K562 (cell line): ENCODE results near the gene SPCS2. TPM values are rescaled to one million over a fixed set of nuclear protein-coding genes. Genes with fewer than 3 reads are reported as not detected.

ENCODE experiments used
- ATAC-seq: fragments of 200-7000 bp; cut with Tn5 transposase; 3 replicates; pipeline ENCODE4 v1.9.1; 2020; ENCODE audit warnings: moderate library complexity
- BruUV-seq: library from RNA; stranded (reverse); fragments of 400-500 nt; replicated peaks from 2 replicates; lab custom pipeline; 2021; lab: Mats Ljungman, UMichigan
- CTCF ChIA-PET: fragments of 300-600 bp; formaldehyde crosslinking; extraction: SDS; loops from one replicate; lab custom pipeline; 2021; ENCODE audit warnings: low intra/inter-chr PET ratio; lab: Yijun Ruan, JAX
- POLR2A ChIA-PET: fragments of 300-600, 350-650 bp; sonication (Branson Sonifier 250); formaldehyde crosslinking; extraction: SDS; loops from one replicate; lab custom pipeline; 2021; ENCODE audit warnings: antibody characterized with exemption, inconsistent platforms; lab: Yijun Ruan, JAX
- DNase-seq, 4 experiments: peaks; one replicate each; pipeline versions ENCODE4 v3.0.0 to v3.0.0-alpha.2; 2011 to 2018; ENCODE audit warnings: low spot score in 3 of 4, mixed read lengths in 3 of 4; ENCODE audit errors: extremely low read depth in 1 of 4
- FAIRE-seq: peaks from 2 replicates; lab custom pipeline; 2011; peaks lifted over from hg19 to GRCh38; lab: Jason Lieb, UNC
- H2AFZ ChIP-seq: 2 replicates; pipeline ENCODE4 v1.6.0; 2011; ENCODE audit warnings: low read depth, low read length, control low read depth, inconsistent platforms
- H3K27ac ChIP-seq: fragments of 200-600 bp; 3 replicates; pipeline ENCODE4 v1.8.0; 2011; ENCODE audit warnings: low read depth, mild to moderate bottlenecking, control low read depth, inconsistent platforms, low read length, moderate library complexity, mixed read lengths; ENCODE audit errors: extremely low read depth
- H3K27me3 ChIP-seq, 2 experiments: fragments of 300-600 bp in 1 of 2; 2 replicates in 1 of 2; 3 replicates in 1 of 2; pipeline versions ENCODE4 v1.6.0 to v1.8.0; 2011; ENCODE audit warnings: inconsistent platforms in 2 of 2, low read length in 2 of 2, mild to moderate bottlenecking in 1 of 2, mixed read lengths in 1 of 2, moderate library complexity in 1 of 2; ENCODE audit not compliant: control insufficient read depth in 2 of 2, insufficient read depth in 2 of 2
- H3K36me3 ChIP-seq: fragments of 300-600 bp; 3 replicates; pipeline ENCODE4 v1.8.0; 2011; ENCODE audit warnings: mild to moderate bottlenecking, low read length, inconsistent platforms; ENCODE audit not compliant: control insufficient read depth, insufficient read depth
- H3K4me1 ChIP-seq, 2 experiments: fragments of 200-600 bp in 1 of 2; replicated peaks in 1 of 2; 2 replicates in 1 of 2; 3 replicates in 1 of 2; pipeline versions ENCODE4 v1.5.1 to v1.8.0; 2011; ENCODE audit warnings: inconsistent platforms in 2 of 2, low read length in 2 of 2, mild to moderate bottlenecking in 1 of 2, mixed read lengths in 1 of 2, moderate library complexity in 1 of 2; ENCODE audit not compliant: control insufficient read depth in 2 of 2, insufficient read depth in 2 of 2
- H3K4me2 ChIP-seq: 2 replicates; pipeline ENCODE4 v1.6.1; 2011; ENCODE audit warnings: low read length, control low read depth, inconsistent platforms, mixed read lengths; ENCODE audit not compliant: insufficient read depth
- H3K4me3 ChIP-seq: fragments of 200-600 bp; sonication (generic), shearing (Covaris generic); 2 replicates; pipeline ENCODE4 v1.5.1; 2016; ENCODE audit warnings: control low read depth, inconsistent platforms
- H3K79me2 ChIP-seq: fragments of 200-600 bp; 3 replicates; pipeline ENCODE4 v1.8.0; 2011; ENCODE audit warnings: low read length, inconsistent platforms; ENCODE audit not compliant: control insufficient read depth, insufficient read depth
- H3K9ac ChIP-seq, 2 experiments: 2 replicates each; pipeline versions ENCODE4 v1.6.0 to v1.6.1; 2011; ENCODE audit warnings: low read depth in 2 of 2, low read length in 2 of 2, control low read depth in 1 of 2, inconsistent platforms in 1 of 2, mild to moderate bottlenecking in 1 of 2, mixed read lengths in 1 of 2; ENCODE audit not compliant: insufficient read depth in 1 of 2
- H3K9me1 ChIP-seq: one replicate; pipeline ENCODE4 v1.6.0; 2011; ENCODE audit warnings: inconsistent platforms, mild to moderate bottlenecking, low read length, moderate library complexity; ENCODE audit not compliant: control insufficient read depth, insufficient read depth
- H3K9me3 ChIP-seq: replicated peaks from 2 replicates; pipeline ENCODE4 v1.5.1; 2011; ENCODE audit warnings: low read depth, low read length, inconsistent platforms; ENCODE audit not compliant: control insufficient read depth, insufficient read depth
- H4K20me1 ChIP-seq: replicated peaks from 2 replicates; pipeline ENCODE4 v1.6.1; 2011; ENCODE audit warnings: low read length, inconsistent platforms, mixed read lengths; ENCODE audit not compliant: control insufficient read depth, insufficient read depth
- CREM ChIP-seq: IDR thresholded peaks from 2 replicates; pipeline ENCODE4 v1.6.1; 2014; ENCODE audit warnings: antibody characterized with exemption, low read depth
- EP300 ChIP-seq: IDR thresholded peaks from 2 replicates; pipeline ENCODE4 v1.6.1; 2012; ENCODE audit warnings: low read length, improper control_type of control experiment
- FOSL1 ChIP-seq: fragments of 200-800 bp; sonication (Bioruptor generic); conservative IDR thresholded peaks from 2 replicates; pipeline ENCODE4 v1.6.1; 2016; ENCODE audit warnings: missing genetic modification characterization, missing compliant biosample characterization
- MEIS2 ChIP-seq: fragments of 450-650 bp; IDR thresholded peaks from 2 replicates; pipeline ENCODE4 v1.6.1; 2014; ENCODE audit warnings: mild to moderate bottlenecking; ENCODE audit not compliant: partially characterized antibody
- NCOR1 ChIP-seq: fragments of 450-650 bp; IDR thresholded peaks from 2 replicates; pipeline ENCODE4 v1.6.1; 2016; ENCODE audit warnings: mild to moderate bottlenecking, moderate library complexity
- NR2C1 ChIP-seq, 2 experiments: fragments of 450-650 bp; IDR thresholded peaks; 2 replicates each; pipeline ENCODE4 v1.6.1; 2017; ENCODE audit warnings: mild to moderate bottlenecking in 2 of 2, antibody characterized with exemption in 1 of 2, inconsistent platforms in 1 of 2, missing compliant biosample characterization in 1 of 2, missing genetic modification characterization in 1 of 2
- POLR2H ChIP-seq: IDR thresholded peaks from 2 replicates; pipeline ENCODE4 v1.6.1; 2016; ENCODE audit warnings: missing genetic modification characterization, low read depth, mild to moderate bottlenecking, control low read depth, missing compliant biosample characterization, moderate library complexity
- RBM25 ChIP-seq: fragments of 200-400 bp; formaldehyde crosslinking; IDR thresholded peaks from 2 replicates; pipeline ENCODE4 v1.6.1; 2018; ENCODE audit warnings: low read length, low read depth, moderate library complexity; ENCODE audit not compliant: severe bottlenecking
- SPI1 ChIP-seq: IDR thresholded peaks from 2 replicates; pipeline ENCODE4 v1.6.1; 2011; ENCODE audit warnings: low read depth, low read length, control low read depth, borderline replicate concordance
- STAG1 ChIP-seq: sonication (generic); formaldehyde crosslinking; IDR thresholded peaks from 2 replicates; pipeline ENCODE4 v1.5.0; 2020; ENCODE audit warnings: missing genetic modification reagents, borderline replicate concordance
- TBL1XR1 ChIP-seq, 2 experiments: IDR thresholded peaks; 2 replicates each; pipeline ENCODE4 v1.6.1; 2012; ENCODE audit warnings: improper control_type of control experiment in 2 of 2, low read length in 2 of 2, mild to moderate bottlenecking in 1 of 2
- in situ Hi-C: fragments of 300-500 bp; cut with MboI; formaldehyde crosslinking; loops from 4 replicates; pipeline ENCODE4 v1.15.0; 2018; ENCODE audit warnings: inconsistent platforms, mixed read lengths
- intact Hi-C: fragments of 100-400 bp; cut with micrococcal nuclease; formaldehyde crosslinking; loops from 2 replicates; pipeline ENCODE4 v1.14.2; 2022
- polyA plus RNA-seq, 8 experiments: library from polyadenylated mRNA; depleted of rRNA in 4 of 8; stranded (reverse) in 5 of 8; unstranded in 3 of 8; fragments of >200 nt; fragmentation: Nextera tagmentation in 2 of 8; fragmentation: Illumina TruSeq in 1 of 8; extraction: Ambion mirVana in 2 of 8; extraction: Trizol in 1 of 8; gene quantifications; 2 replicates each; pipeline versions ENCODE4 v1.2.1 to v1.2.3, GENCODE V29; 2011 to 2014; ENCODE audit warnings: inconsistent platforms in 1 of 8, missing spikeins in 1 of 8
- total RNA-seq, 7 experiments: library from RNA; depleted of rRNA in 6 of 7; stranded (reverse); fragments of >200 nt in 6 of 7; fragmentation: Illumina TruSeq in 2 of 7; extraction: Trizol in 2 of 7; gene quantifications; 2 replicates each; pipeline versions ENCODE4 v1.2.1 to v1.2.3, GENCODE V29; 2011 to 2021; ENCODE audit warnings: low replicate concordance in 1 of 7
- TF ChIP-seq, protein P1 (sequence below): IDR thresholded peaks from 2 replicates; pipeline ENCODE4 v1.6.1; 2011; ENCODE audit not compliant: insufficient read length; ENCODE audit errors: extremely low read depth
- TF ChIP-seq, protein P2 (sequence below), 2 experiments: IDR thresholded peaks in 1 of 2; conservative IDR thresholded peaks in 1 of 2; 2 replicates each; pipeline ENCODE4 v1.6.1; 2016; ENCODE audit warnings: low read depth in 2 of 2, mild to moderate bottlenecking in 1 of 2, missing compliant biosample characterization in 1 of 2, missing genetic modification characterization in 1 of 2, moderate library complexity in 1 of 2
- TF ChIP-seq, protein P3 (sequence below): fragments of 450-650 bp; IDR thresholded peaks from 2 replicates; pipeline ENCODE4 v1.6.1; 2016
- TF ChIP-seq, protein P4 (sequence below): fragments of 250-450 bp; sonication (Bioruptor Pico); IDR thresholded peaks from 2 replicates; pipeline ENCODE4 v1.5.0; 2021

Gene SPCS2
- total and polyA plus RNA-seq, 9 of the 15 experiments (the other 6 are each of a cell fraction or from before 2014, with no cell fraction given): 38.2 to 458 (median 193) TPM

DNA sequence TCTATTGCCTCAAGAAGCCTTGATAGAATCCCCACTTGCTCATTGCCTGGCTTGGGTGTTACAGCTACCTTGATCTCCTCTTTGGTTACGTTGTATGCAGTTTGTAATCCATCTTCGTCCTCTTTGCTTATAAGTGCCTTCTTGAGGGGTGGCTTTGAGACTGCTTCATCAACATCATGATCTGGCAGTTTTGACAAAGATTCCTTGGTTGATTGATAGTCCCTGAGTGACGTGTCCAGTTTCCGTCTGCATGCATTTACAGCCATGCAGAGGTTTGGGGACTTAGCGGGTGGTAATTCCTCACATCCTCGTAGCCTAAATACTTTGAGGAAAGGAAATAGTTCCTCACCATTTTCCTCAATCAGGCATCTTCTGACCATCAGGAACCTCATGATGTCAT, 62.8 kb downstream of the SPCS2 start (continued):
- TF ChIP-seq MEIS2 (peak; percentile 86), RBM25 (no peak)
- TF ChIP-seq, protein P1, sequence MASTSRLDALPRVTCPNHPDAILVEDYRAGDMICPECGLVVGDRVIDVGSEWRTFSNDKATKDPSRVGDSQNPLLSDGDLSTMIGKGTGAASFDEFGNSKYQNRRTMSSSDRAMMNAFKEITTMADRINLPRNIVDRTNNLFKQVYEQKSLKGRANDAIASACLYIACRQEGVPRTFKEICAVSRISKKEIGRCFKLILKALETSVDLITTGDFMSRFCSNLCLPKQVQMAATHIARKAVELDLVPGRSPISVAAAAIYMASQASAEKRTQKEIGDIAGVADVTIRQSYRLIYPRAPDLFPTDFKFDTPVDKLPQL: no peak
- TF ChIP-seq, protein P2, sequence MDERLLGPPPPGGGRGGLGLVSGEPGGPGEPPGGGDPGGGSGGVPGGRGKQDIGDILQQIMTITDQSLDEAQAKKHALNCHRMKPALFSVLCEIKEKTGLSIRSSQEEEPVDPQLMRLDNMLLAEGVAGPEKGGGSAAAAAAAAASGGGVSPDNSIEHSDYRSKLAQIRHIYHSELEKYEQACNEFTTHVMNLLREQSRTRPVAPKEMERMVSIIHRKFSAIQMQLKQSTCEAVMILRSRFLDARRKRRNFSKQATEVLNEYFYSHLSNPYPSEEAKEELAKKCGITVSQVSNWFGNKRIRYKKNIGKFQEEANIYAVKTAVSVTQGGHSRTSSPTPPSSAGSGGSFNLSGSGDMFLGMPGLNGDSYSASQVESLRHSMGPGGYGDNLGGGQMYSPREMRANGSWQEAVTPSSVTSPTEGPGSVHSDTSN (CRISPR knock-in tag; IDR thresholded peaks at IDR 0.05; ENCODE audit: low read depth): no peak
- TF ChIP-seq, protein P2 (tag; conservative IDR thresholded peaks at IDR 0.05; ENCODE audit: low read depth): peak; percentile 88

DNA sequence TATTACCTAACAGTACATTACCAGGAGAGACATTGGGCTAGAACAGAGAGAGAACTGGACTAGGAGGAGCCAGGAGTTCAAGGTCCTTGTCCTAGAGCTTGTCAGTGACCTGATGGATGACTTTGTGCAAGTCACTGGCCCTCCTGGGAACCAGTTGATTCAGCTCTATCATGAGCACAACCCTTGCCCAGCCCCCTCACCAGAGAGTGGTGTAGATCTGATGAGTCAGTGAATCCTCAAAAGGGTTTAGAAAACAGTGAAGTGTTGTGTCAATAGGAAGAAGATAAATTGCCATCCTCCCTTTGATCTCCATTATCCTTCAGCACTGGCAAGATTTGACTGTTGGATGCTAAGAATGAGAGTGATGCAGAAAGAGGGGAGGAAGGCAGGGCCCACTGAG, 64.0 kb downstream of the SPCS2 start:
- BruUV-seq: no TSS peak
- peak; percentile 93 for FAIRE-seq
- DNase-seq: peak; percentile 65 to 85 (median 69)
- peak overlapping the region; percentile 13; the same call in 1 of the 2 replicates for H3K4me2 ChIP-seq
- CTCF ChIA-PET: no interaction called here
- in situ Hi-C loops: loop anchor here (5.0 kb wide), 1 partner anchor 1321 kb away; no protein-coding TSS in a partner anchor
- POLR2A ChIA-PET: interaction anchor here (0.6 to 1.7 kb wide), 6 partner anchors 8 to 232 kb away, joined by 3 to 5 read pairs (median 3); partner anchors contain the start of genes NEU3, SPCS2 and XRRA1
- peaks cover 0 to 24% of the 10 kb centered on the region in 2 experiments; a peak in 2 of 5 replicates for H3K4me1 ChIP-seq
- intact Hi-C loops: no loop called here
- H2AFZ ChIP-seq: no peak overlapping the region
- no peaks in the 10 kb centered on the region for H3K79me2 ChIP-seq
- H3K9me1 ChIP-seq: no peaks in the 10 kb centered on the region
- no peak overlapping the region for H3K9ac ChIP-seq
- H3K27me3 ChIP-seq: no peaks in the 10 kb centered on the region
- H4K20me1 ChIP-seq: peaks cover 3% of the 10 kb centered on the region; the same call in 1 of the 2 replicates
- ATAC-seq: peak; percentile 88
- H3K9me3 ChIP-seq: no peaks in the 10 kb centered on the region
- H3K36me3 ChIP-seq: peaks cover 45% of the 10 kb centered on the region; the same call in 2 of the 3 replicates
- peak overlapping the region; percentile 39; the same call in 2 of the 3 replicates for H3K27ac ChIP-seq
- no peak overlapping the region for H3K4me3 ChIP-seq
- TF ChIP-seq TBL1XR1 (IDR thresholded peaks at IDR 0.05; ENCODE audit: low read length in 2 of 2) (peak in 1 of 2 experiments; percentile 43; a peak in 1 of 4 replicates), NR2C1 (IDR thresholded peaks at IDR 0.05) (no peak), NR2C1 (tag; IDR thresholded peaks at IDR 0.05) (no peak), NCOR1 (peak; percentile 58; the same call in 1 of the 2 replicates), POLR2H (tag) (no peak), STAG1 (CRISPR knock-in tag) (no peak), CREM (0 out of 2 replicates have a peak, but pooled peaks have one; percentile 17), MEIS2 (peak; percentile 96), SPI1 (no peak), FOSL1 (peak; percentile 82), EP300 (peak; percentile 70; the same call in 1 of the 2 replicates)
- TF ChIP-seq, protein P3, sequence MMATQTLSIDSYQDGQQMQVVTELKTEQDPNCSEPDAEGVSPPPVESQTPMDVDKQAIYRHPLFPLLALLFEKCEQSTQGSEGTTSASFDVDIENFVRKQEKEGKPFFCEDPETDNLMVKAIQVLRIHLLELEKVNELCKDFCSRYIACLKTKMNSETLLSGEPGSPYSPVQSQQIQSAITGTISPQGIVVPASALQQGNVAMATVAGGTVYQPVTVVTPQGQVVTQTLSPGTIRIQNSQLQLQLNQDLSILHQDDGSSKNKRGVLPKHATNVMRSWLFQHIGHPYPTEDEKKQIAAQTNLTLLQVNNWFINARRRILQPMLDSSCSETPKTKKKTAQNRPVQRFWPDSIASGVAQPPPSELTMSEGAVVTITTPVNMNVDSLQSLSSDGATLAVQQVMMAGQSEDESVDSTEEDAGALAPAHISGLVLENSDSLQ: peak; percentile 91
- TF ChIP-seq, protein P4, sequence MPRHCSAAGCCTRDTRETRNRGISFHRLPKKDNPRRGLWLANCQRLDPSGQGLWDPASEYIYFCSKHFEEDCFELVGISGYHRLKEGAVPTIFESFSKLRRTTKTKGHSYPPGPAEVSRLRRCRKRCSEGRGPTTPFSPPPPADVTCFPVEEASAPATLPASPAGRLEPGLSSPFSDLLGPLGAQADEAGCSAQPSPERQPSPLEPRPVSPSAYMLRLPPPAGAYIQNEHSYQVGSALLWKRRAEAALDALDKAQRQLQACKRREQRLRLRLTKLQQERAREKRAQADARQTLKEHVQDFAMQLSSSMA (CRISPR knock-in tag): no peak
